ENCODE data around the gene TMEM219.

DNA sequence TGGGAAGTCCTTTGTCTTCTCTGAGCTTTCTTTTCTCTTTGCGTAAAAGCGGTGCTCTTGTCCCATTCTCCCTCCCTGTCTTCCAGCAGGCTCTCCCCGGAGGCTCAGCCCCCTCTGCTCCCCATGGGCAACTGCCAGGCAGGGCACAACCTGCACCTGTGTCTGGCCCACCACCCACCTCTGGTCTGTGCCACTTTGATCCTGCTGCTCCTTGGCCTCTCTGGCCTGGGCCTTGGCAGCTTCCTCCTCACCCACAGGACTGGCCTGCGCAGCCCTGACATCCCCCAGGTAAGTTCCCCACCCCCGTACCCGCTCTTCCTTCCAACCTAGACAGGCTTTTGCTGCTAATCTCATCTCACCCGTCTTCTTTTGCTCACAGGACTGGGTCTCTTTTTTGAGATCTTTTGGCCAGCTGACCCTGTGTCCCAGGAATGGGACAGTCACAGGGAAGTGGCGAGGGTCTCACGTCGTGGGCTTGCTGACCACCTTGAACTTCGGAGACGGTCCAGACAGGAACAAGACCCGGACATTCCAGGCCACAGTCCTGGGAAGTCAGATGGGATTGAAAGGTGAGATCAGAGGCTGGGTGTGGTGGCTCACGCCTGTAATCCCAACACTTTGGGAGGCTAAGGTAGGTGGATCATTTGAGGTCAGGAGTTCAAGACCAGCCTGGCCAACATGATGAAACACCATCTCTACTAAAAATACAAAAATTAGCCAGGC lies 1.3 kb downstream of the TMEM219 start:
- no peak for TF ChIP-seq SUZ12 (IDR thresholded peaks at IDR 0.05; ENCODE audit: extremely low read depth, insufficient read depth, insufficient read length)
- TF ChIP-seq ZNF274 (IDR thresholded peaks at IDR 0.05; ENCODE audit: low read depth, low read length), result no peak
- TF ChIP-seq YY1 (IDR thresholded peaks at IDR 0.05; ENCODE audit: insufficient read depth, insufficient read length), result no peak

All from NT2/D1 (cell line).